CD4-positive, alpha-beta T cell (primary cell): ENCODE data around the gene GFM1. TPM values are rescaled to one million over a fixed set of nuclear protein-coding genes. Genes with fewer than 3 reads are reported as not detected.
A peak's percentile ranks its signal among the peaks of the same experiment; 100 is the strongest.

Experiments used
- ATAC-seq: fragments of 200-7000 bp; cut with Tn5 transposase; one replicate; pipeline ENCODE4 v1.10.0; 2022; ENCODE audit warnings: mild to moderate bottlenecking; ENCODE audit not compliant: poor library complexity
- CTCF ChIA-PET: fragments of 350-600 bp; sonication (Branson Sonifier 250); formaldehyde crosslinking; loops from one replicate; lab custom pipeline; 2021; ENCODE audit warnings: antibody characterized with exemption, inconsistent platforms; lab: Charles Lee
- POLR2A ChIA-PET: fragments of 350-600 bp; sonication (Branson Sonifier 250); formaldehyde crosslinking; loops from one replicate; lab custom pipeline; 2021; ENCODE audit warnings: antibody characterized with exemption, inconsistent platforms; lab: Charles Lee
- DNase-seq, 14 experiments: peaks; one replicate each; pipeline ENCODE4 v3.0.0-alpha.2; 2013 to 2020; ENCODE audit warnings: mixed read lengths in 2 of 14
- H3K27ac ChIP-seq, 2 donors: one replicate each; pipeline versions ENCODE4 v1.5.1 to v1.7.0; 2013; ENCODE audit warnings: low read length in 2 of 2, low read depth in 1 of 2, mild to moderate bottlenecking in 1 of 2
- H3K27me3 ChIP-seq, 2 experiments: 1 replicate in 1 of 2; 2 replicates in 1 of 2; pipeline versions ENCODE4 v1.6.1 to v1.7.0; 2013; ENCODE audit warnings: low read length in 2 of 2, control low read depth in 1 of 2, mild to moderate bottlenecking in 1 of 2, moderate library complexity in 1 of 2; ENCODE audit not compliant: insufficient read depth in 2 of 2, control insufficient read depth in 1 of 2
- H3K36me3 ChIP-seq: one replicate; pipeline ENCODE4 v1.6.1; 2013; ENCODE audit warnings: low read length, control low read depth; ENCODE audit not compliant: insufficient read depth
- H3K4me1 ChIP-seq: one replicate; pipeline ENCODE4 v1.6.1; 2013; ENCODE audit warnings: low read length, control low read depth; ENCODE audit not compliant: insufficient read depth
- H3K4me3 ChIP-seq: one replicate; pipeline ENCODE4 v1.5.1; 2013; ENCODE audit warnings: mild to moderate bottlenecking, low read length, moderate library complexity
- H3K9me3 ChIP-seq, 2 experiments: 1 replicate in 1 of 2; 2 replicates in 1 of 2; pipeline versions ENCODE4 v1.6.1 to v1.7.0; 2013; ENCODE audit warnings: low read length in 2 of 2, mild to moderate bottlenecking in 2 of 2, control low read depth in 1 of 2, moderate library complexity in 1 of 2; ENCODE audit not compliant: control insufficient read depth in 1 of 2, insufficient read depth in 1 of 2
- H3K27ac Mint-ChIP-seq: one replicate; pipeline ENCODE4 v1.8.0; 2020; ENCODE audit warnings: mixed read lengths
- H3K27me3 Mint-ChIP-seq: one replicate; pipeline ENCODE4 v1.8.0; 2021; ENCODE audit warnings: mixed read lengths
- H3K36me3 Mint-ChIP-seq: one replicate; pipeline ENCODE4 v1.8.0; 2021; ENCODE audit warnings: low read depth, mixed read lengths
- H3K4me1 Mint-ChIP-seq: one replicate; pipeline ENCODE4 v1.8.0; 2021; ENCODE audit warnings: low read depth, mixed read lengths
- H3K4me3 Mint-ChIP-seq: one replicate; pipeline ENCODE4 v1.8.0; 2020; ENCODE audit warnings: mild to moderate bottlenecking, mixed read lengths
- H3K9me3 Mint-ChIP-seq: one replicate; pipeline ENCODE4 v1.8.0; 2020; ENCODE audit warnings: mixed read lengths
- CTCF ChIP-seq: fragments of 200-600 bp; IDR thresholded peaks from one replicate; pipeline ENCODE4 v1.8.0; 2022; ENCODE audit warnings: antibody characterized with exemption, mild to moderate bottlenecking
- intact Hi-C, 2 experiments: fragments of 100-400 bp; cut with DNase I in 1 of 2; cut with micrococcal nuclease in 1 of 2; formaldehyde crosslinking; loops; one replicate each; pipeline versions ENCODE4 v1.15.1 to v1.9.0; 2023 to 2025; cut with DNase I, micrococcal nuclease
- total RNA-seq, 174 experiments: library from RNA in 2 of 174; stranded (reverse) in 2 of 174; gene quantifications; one replicate each; pipeline ENCODE4 v1.2.3 and lab custom pipeline; 2021 to 2026

Gene GFM1
- total RNA-seq, 2 experiments from 2014 or later = 27.5 to 29.4 TPM

GRCh38 chr3:158731486-158731885 lies 87.2 kb downstream of the GFM1 start:
- H3K27ac ChIP-seq = no peak overlapping the region
- H3K27me3 ChIP-seq = peaks cover 3 to 4% of the 10 kb centered on the region in 2 experiments
- peaks cover 22% of the 10 kb centered on the region for H3K4me1 Mint-ChIP-seq
- ChIA-PET POLR2A (no interaction called here), CTCF (no interaction called here)
- TF ChIP-seq CTCF = no peak
- no peaks in the 10 kb centered on the region for H3K36me3 ChIP-seq
- intact Hi-C loops = no loop called here
- peaks cover 23% of the 10 kb centered on the region for H3K4me1 ChIP-seq
- no peak for ATAC-seq
- H3K27ac Mint-ChIP-seq = no peak overlapping the region
- peak overlapping the region; percentile 60 for H3K4me3 Mint-ChIP-seq
- peak overlapping the region; percentile 35 for H3K4me3 ChIP-seq
- H3K9me3 Mint-ChIP-seq = peaks cover 2% of the 10 kb centered on the region
- no peak for DNase-seq
- H3K36me3 Mint-ChIP-seq = no peaks in the 10 kb centered on the region
- H3K9me3 ChIP-seq = peaks cover 0 to 4% of the 10 kb centered on the region in 2 experiments
- H3K27me3 Mint-ChIP-seq = peaks cover 16% of the 10 kb centered on the region

DNA sequence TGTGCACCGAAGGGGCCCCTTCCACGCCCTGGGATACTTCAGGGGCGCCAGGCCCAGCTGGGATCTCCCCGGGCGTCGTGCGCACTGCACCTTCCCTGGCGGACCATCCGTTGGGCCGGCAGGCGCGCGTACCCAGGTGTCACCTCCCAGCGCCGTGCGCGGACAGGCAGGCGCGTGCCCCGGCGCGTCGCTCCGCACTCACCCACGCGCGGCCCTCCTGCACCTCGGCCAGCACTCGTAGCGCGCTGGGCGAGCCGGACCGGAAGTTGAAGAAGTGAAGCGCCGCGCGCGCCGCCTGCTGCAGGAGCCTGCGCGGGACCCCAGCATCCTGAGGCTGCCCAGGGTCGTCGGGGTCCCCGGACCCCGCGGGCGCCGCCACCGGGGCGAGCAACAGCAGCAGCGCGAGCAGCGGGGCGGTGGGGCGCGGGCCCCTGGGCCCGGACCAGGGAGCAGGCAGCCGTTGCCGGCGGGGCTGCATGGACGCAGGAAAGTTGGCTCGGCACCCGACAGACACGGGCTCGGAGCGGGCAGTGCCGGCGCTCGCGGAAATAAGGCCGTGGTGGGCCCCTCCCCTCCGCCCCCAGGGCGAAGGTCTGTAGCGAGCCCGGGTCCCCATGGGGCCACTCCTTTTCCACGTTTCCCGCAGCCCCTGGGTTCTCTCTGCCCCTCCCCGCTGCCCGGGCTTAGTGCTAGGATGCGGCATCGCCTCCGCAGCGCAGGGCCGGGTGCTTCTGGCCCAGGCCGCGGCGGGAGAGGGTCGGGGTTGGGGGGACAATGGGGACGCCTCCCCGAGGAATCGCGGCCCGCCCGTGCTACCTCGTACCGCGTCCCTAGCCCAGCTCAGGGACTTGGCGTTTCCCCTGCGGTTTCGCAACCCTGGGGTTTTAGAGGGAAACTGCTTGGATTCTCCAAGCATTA lies 87.9 kb downstream of the GFM1 start, which contains the start of gene RARRES1:
Gene RARRES1 (minus strand): TSS at position 520 of the 918 bp plus-strand sequence. CDS start 42 bp downstream, at position 478.
- Histone ChIP-seq H3K9me3 (peaks cover 0 to 4% of the 10 kb centered on the region in 2 experiments), H3K27me3 (peaks cover 3 to 4% of the 10 kb centered on the region in 2 experiments), H3K27ac (no peak within 1 kb of the TSS), H3K4me1 (peaks cover 23% of the 10 kb centered on the region), H3K4me3 (peak within 1 kb of the TSS; percentile 42), H3K36me3 (no peaks in the 10 kb centered on the region)
- DNase-seq = peak in 9 of 14 experiments; percentile 11 to 51 (median 28)
- Mint-ChIP-seq H3K9me3 (peaks cover 2% of the 10 kb centered on the region), H3K4me1 (peaks cover 16% of the 10 kb centered on the region), H3K36me3 (no peaks in the 10 kb centered on the region), H3K4me3 (peak within 1 kb of the TSS; percentile 60), H3K27me3 (peaks cover 16% of the 10 kb centered on the region), H3K27ac (no peak within 1 kb of the TSS)
- ChIA-PET CTCF (no interaction called here), POLR2A (no interaction called here)
- no peak for TF ChIP-seq CTCF
- intact Hi-C loops = no loop called here
- ATAC-seq = peak; percentile 33

DNA sequence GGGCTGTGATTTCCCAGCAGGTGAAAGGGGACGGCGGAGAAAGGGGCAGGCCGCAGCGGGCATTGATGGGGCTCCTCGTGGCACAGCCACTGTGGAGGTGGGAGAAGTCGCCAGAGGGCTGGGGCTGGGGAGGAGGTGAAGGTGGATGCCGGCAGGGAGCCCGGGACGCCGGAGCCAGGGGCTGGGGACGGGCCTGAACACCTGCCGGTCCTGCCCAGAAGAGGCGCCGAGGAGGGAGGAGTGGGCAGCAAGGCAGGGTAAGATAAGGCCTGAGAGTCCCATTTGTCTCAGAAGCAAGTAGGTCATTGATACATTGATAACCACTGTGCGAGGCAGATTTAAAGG lies 88.5 kb downstream of the GFM1 start:
- H3K9me3 Mint-ChIP-seq = peaks cover 2% of the 10 kb centered on the region
- Histone ChIP-seq H3K27me3 (peaks cover 3 to 4% of the 10 kb centered on the region in 2 experiments), H3K4me1 (peaks cover 16% of the 10 kb centered on the region), H3K27ac (no peak overlapping the region), H3K36me3 (no peaks in the 10 kb centered on the region), H3K9me3 (peaks cover 0 to 4% of the 10 kb centered on the region in 2 experiments), H3K4me3 (no peak overlapping the region)
- peaks cover 15% of the 10 kb centered on the region for H3K27me3 Mint-ChIP-seq
- POLR2A ChIA-PET = no interaction called here
- H3K4me1 Mint-ChIP-seq = peaks cover 9% of the 10 kb centered on the region
- TF ChIP-seq CTCF = no peak
- no peaks in the 10 kb centered on the region for H3K36me3 Mint-ChIP-seq
- peak overlapping the region; percentile 38 for H3K4me3 Mint-ChIP-seq
- CTCF ChIA-PET = no interaction called here
- ATAC-seq (no peak), DNase-seq (no peak)
- intact Hi-C loops = no loop called here
- no peak overlapping the region for H3K27ac Mint-ChIP-seq
